ENCODE measurements around the gene RAI14. TPM values are rescaled to one million over a fixed set of nuclear protein-coding genes. Genes with fewer than 3 reads are reported as not detected.
"Not testable (repeated sequence)": the region's sequence is repeated elsewhere in the genome, so short reads cannot be mapped to it uniquely, and the experiment has no call there.

RAI14 gene
- total and polyA plus RNA-seq, 3 experiments from 2014 or later: 0.58 to 3.9 (median 3.9) TPM

DNA sequence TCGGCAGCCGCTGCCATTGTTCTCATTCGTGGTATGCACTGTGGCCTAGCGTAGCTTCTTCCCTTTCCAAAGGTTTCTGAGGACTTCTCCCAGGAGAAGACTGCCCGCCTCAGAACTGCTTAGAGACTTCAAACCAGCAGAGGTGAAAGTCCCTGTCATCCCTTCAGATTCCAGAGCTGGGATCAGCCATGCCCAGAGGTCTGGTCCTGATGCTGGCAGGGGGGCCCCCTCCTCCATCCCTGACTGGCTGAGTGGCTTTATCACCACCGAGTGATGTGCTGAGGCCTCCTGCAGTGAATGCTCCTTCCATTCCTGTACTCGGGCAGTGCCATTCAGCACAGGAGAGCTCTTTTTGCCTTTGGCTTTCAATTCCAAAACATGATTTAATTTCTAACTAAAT lies 174.7 kb downstream of the RAI14 start:
- H3K4me3 ChIP-seq (ENCODE audit: low read length); H3K9me3 Mint-ChIP-seq; H3K4me1 ChIP-seq (ENCODE audit: insufficient read depth, low read length); POLR2A ChIA-PET; H3K36me3 ChIP-seq (ENCODE audit: insufficient read depth, low read length); CTCF ChIA-PET; H3K27ac ChIP-seq (ENCODE audit: low read depth, low read length); H3K27ac Mint-ChIP-seq; H3K27me3 ChIP-seq (ENCODE audit: insufficient read depth, low read length, poor library complexity, severe bottlenecking); H3K9me3 ChIP-seq (ENCODE audit: low read length); DNase-seq; H3K4me3 Mint-ChIP-seq; H3K4me1 Mint-ChIP-seq; H3K36me3 Mint-ChIP-seq: not testable (repeated sequence)
- H3K27me3 Mint-ChIP-seq: peaks cover 2 to 17% of the 10 kb centered on the region in 2 donors

DNA sequence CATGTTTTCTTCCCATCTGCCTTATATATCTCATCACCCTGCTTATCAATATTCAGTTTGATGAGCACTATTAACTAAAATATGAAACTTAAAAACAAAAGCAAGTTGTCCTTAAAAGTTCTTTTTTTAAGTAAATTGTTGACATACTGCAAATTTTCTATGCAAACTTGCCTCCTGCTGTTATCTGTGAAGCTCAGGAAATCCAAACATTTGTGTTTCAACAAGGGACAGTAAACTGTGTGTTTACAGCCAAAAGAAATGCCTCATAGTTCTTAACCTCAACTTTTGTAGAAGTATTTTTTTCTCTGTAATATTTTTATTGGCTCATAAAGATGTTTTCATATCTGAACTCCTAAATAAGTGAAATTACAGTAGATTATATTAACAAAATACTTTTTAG lies 175.2 kb downstream of the RAI14 start:
- no peak overlapping the region for H3K27ac Mint-ChIP-seq
- H3K4me3 Mint-ChIP-seq: no peak overlapping the region
- no peaks in the 10 kb centered on the region for H3K36me3 Mint-ChIP-seq
- H3K27me3 ChIP-seq (ENCODE audit: insufficient read depth, low read length, poor library complexity, severe bottlenecking): no peaks in the 10 kb centered on the region
- H3K9me3 ChIP-seq (ENCODE audit: low read length): no peaks in the 10 kb centered on the region
- CTCF ChIA-PET: no interaction called here
- H3K9me3 Mint-ChIP-seq: no peaks in the 10 kb centered on the region
- DNase-seq: no peak
- no peaks in the 10 kb centered on the region for H3K4me1 Mint-ChIP-seq
- no peak overlapping the region for H3K4me3 ChIP-seq (ENCODE audit: low read length)
- no peaks in the 10 kb centered on the region for H3K36me3 ChIP-seq (ENCODE audit: insufficient read depth, low read length)
- no peaks in the 10 kb centered on the region for H3K4me1 ChIP-seq (ENCODE audit: insufficient read depth, low read length)
- POLR2A ChIA-PET: no interaction called here
- no peak overlapping the region for H3K27ac ChIP-seq (ENCODE audit: low read depth, low read length)
- H3K27me3 Mint-ChIP-seq: peaks cover 2 to 15% of the 10 kb centered on the region in 2 donors

DNA sequence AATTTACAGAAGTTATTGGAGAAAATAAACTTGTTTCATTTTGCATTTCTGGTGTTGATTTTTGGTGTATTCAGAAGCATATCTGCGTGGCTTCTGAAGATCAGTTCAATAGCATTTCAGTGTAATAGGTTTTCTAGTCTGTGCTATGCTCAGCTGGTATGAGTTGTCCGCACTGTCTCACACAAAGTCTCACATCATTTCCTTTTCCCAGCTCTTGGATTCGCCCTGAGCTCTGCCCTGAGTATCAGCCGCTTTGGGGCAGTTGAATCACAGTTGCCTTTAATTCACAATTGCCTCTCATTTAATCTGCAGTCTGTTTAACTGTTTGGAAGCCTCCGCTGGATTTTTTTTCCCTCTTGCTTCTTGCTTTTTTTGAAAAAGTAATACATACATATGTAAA lies 176.4 kb downstream of the RAI14 start:
- Histone ChIP-seq H3K9me3 (ENCODE audit: low read length) (no peaks in the 10 kb centered on the region), H3K4me1 (ENCODE audit: insufficient read depth, low read length) (no peaks in the 10 kb centered on the region), H3K36me3 (ENCODE audit: insufficient read depth, low read length) (no peaks in the 10 kb centered on the region), H3K4me3 (ENCODE audit: low read length) (no peak overlapping the region), H3K27ac (ENCODE audit: low read depth, low read length) (no peak overlapping the region), H3K27me3 (ENCODE audit: insufficient read depth, low read length, poor library complexity, severe bottlenecking) (no peaks in the 10 kb centered on the region)
- H3K4me3 Mint-ChIP-seq: no peak overlapping the region
- peaks cover 2 to 5% of the 10 kb centered on the region in 2 donors for H3K27me3 Mint-ChIP-seq
- no peak overlapping the region for H3K27ac Mint-ChIP-seq
- no peaks in the 10 kb centered on the region for H3K4me1 Mint-ChIP-seq
- CTCF ChIA-PET: no interaction called here
- H3K9me3 Mint-ChIP-seq: no peaks in the 10 kb centered on the region
- POLR2A ChIA-PET: interaction anchor here (0.9 kb wide), 1 partner anchor 82 kb away, joined by 3 read pairs; no protein-coding TSS in a partner anchor
- no peak for DNase-seq
- no peaks in the 10 kb centered on the region for H3K36me3 Mint-ChIP-seq

DNA sequence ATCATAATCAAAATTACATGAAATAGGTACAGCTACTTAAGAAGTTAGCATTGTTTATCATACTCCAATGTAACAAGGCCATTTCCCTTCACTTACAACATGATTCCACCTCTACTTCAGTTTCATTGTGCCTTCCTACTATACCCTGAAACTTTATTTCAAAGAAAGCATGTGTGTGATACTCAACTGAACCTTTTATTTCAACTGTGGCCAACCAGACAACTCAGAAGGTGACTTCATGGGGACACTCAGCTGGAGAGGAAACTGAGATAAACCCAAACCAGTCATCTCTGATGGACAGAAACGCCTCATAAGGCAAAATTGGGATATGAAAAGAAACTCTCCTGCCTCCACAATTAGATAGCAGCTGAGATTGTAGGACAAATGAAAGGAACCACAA lies 177.0 kb downstream of the RAI14 start:
- no peaks in the 10 kb centered on the region for H3K36me3 Mint-ChIP-seq
- no peaks in the 10 kb centered on the region for H3K27me3 ChIP-seq (ENCODE audit: insufficient read depth, low read length, poor library complexity, severe bottlenecking)
- no peak overlapping the region for H3K27ac ChIP-seq (ENCODE audit: low read depth, low read length)
- ChIA-PET CTCF (no interaction called here), POLR2A (interaction anchor here (0.5 to 0.9 kb wide), 2 partner anchors 82 to 1002 kb away, joined by 3 read pairs; no protein-coding TSS in a partner anchor)
- no peaks in the 10 kb centered on the region for H3K36me3 ChIP-seq (ENCODE audit: insufficient read depth, low read length)
- no peak overlapping the region for H3K27ac Mint-ChIP-seq
- peaks cover 2% of the 10 kb centered on the region in 2 donors for H3K27me3 Mint-ChIP-seq
- H3K9me3 ChIP-seq (ENCODE audit: low read length): no peaks in the 10 kb centered on the region
- no peak for DNase-seq
- peaks cover 0 to under 1% (median 0%) of the 10 kb centered on the region in 3 donors for H3K4me1 Mint-ChIP-seq
- no peaks in the 10 kb centered on the region for H3K9me3 Mint-ChIP-seq
- H3K4me3 Mint-ChIP-seq: no peak overlapping the region
- no peaks in the 10 kb centered on the region for H3K4me1 ChIP-seq (ENCODE audit: insufficient read depth, low read length)
- no peak overlapping the region for H3K4me3 ChIP-seq (ENCODE audit: low read length)

DNA sequence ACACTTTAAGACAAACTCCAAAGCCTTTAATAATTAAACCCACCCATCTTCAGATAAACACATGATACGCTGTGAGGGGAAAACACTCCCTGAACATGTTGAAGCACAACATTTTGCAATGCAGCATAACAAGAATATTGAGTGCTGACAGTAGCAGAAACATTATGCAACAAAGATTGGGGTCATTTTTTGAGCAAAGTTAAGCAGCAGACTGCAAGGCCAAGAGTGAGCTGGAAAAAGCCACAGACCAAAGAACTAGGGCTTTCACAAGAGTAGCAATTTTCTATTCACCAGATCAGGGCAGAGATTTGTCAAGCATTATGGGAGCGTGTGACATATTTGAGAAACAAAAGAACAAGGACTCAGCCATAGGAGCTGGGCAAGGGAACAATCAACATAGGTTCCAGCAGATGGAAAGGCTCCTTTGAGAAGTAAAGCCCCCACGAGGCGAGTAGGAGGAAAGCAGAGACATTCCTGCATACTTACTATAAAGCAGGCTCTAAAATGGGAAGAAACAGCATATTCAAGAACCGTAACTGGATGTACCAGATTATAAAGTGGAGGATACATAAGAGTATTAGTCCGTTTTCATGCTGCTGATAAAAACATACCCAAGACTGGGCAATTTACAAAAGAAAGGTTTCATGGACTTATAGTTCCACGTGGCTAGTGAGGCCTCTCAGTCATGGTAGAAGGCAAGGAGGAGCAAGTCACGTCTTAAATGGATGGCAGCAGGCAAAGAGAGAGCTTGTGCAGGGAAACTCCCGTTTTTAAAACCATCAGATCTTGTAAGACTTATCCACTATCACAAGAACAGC lies 178.1 kb downstream of the RAI14 start:
- POLR2A ChIA-PET: no interaction called here
- CTCF ChIA-PET: no interaction called here
- Histone ChIP-seq H3K27me3 (ENCODE audit: insufficient read depth, low read length, poor library complexity, severe bottlenecking) (no peaks in the 10 kb centered on the region), H3K4me1 (ENCODE audit: insufficient read depth, low read length) (peaks cover 6% of the 10 kb centered on the region), H3K27ac (ENCODE audit: low read depth, low read length) (no peak overlapping the region), H3K36me3 (ENCODE audit: insufficient read depth, low read length) (no peaks in the 10 kb centered on the region), H3K9me3 (ENCODE audit: low read length) (no peaks in the 10 kb centered on the region), H3K4me3 (ENCODE audit: low read length) (no peak overlapping the region)
- Mint-ChIP-seq H3K4me3 (no peak overlapping the region), H3K9me3 (no peaks in the 10 kb centered on the region), H3K27ac (peak overlapping the region in 1 of 8 donors; percentile 41), H3K27me3 (peaks cover 0 to 4% of the 10 kb centered on the region in 2 donors), H3K36me3 (peaks cover 0 to 2% (median 0%) of the 10 kb centered on the region in 3 donors), H3K4me1 (peaks cover 6 to 11% (median 9%) of the 10 kb centered on the region in 3 donors)
- no peak for DNase-seq

DNA sequence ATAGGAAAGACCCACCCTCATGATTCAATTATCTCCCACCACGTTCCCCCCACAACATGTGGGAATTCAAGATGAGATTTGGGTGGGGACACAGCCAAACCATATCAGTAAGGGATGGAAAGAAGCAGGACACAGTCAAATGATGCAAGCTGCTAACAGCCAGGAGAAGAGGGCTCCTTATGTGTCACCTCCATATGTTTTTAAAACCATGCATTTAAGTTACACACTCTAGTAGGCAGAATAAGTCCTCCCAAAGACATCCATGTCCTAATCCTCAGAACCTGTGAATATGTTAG lies 178.6 kb downstream of the RAI14 start:
- H3K4me1 Mint-ChIP-seq: peaks cover 11 to 17% (median 14%) of the 10 kb centered on the region in 3 donors
- H3K4me3 Mint-ChIP-seq: no peak overlapping the region
- peaks cover 0 to 4% (median 0%) of the 10 kb centered on the region in 3 donors for H3K36me3 Mint-ChIP-seq
- no peak overlapping the region for H3K4me3 ChIP-seq (ENCODE audit: low read length)
- no peaks in the 10 kb centered on the region for H3K36me3 ChIP-seq (ENCODE audit: insufficient read depth, low read length)
- H3K9me3 Mint-ChIP-seq: no peaks in the 10 kb centered on the region
- H3K4me1 ChIP-seq (ENCODE audit: insufficient read depth, low read length): peaks cover 6% of the 10 kb centered on the region
- H3K27me3 ChIP-seq (ENCODE audit: insufficient read depth, low read length, poor library complexity, severe bottlenecking): no peaks in the 10 kb centered on the region
- H3K27ac Mint-ChIP-seq: peak overlapping the region in 1 of 8 donors; percentile 44
- peaks cover 0 to 8% of the 10 kb centered on the region in 2 donors for H3K27me3 Mint-ChIP-seq
- no peaks in the 10 kb centered on the region for H3K9me3 ChIP-seq (ENCODE audit: low read length)
- no peak overlapping the region for H3K27ac ChIP-seq (ENCODE audit: low read depth, low read length)
- CTCF ChIA-PET: no interaction called here
- DNase-seq: no peak
- POLR2A ChIA-PET: no interaction called here

DNA sequence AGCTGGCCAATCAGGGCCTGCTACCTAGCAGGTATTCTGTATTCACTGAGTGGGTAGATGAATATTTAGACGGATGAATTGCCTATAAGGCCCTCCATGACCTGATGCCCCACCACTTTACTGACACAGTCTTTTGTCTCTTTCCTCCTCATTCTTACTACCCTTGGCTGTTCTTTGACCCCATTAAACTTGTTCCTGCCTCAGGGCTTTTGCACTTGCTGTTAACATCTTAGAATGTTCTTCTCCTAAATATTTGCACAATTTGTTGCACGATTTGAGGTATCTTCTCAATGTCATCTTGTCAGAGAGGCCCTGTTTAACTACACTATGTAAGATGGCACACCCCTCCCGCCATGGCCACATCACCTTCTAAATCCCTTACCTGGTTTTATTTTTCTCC lies 179.5 kb downstream of the RAI14 start:
- POLR2A ChIA-PET: no interaction called here
- H3K36me3 Mint-ChIP-seq: peaks cover 0 to 4% (median 0%) of the 10 kb centered on the region in 3 donors
- DNase-seq: no peak
- Histone ChIP-seq H3K27ac (ENCODE audit: low read depth, low read length) (no peak overlapping the region), H3K9me3 (ENCODE audit: low read length) (no peaks in the 10 kb centered on the region), H3K4me1 (ENCODE audit: insufficient read depth, low read length) (peaks cover 6% of the 10 kb centered on the region), H3K4me3 (ENCODE audit: low read length) (no peak overlapping the region), H3K27me3 (ENCODE audit: insufficient read depth, low read length, poor library complexity, severe bottlenecking) (no peaks in the 10 kb centered on the region), H3K36me3 (ENCODE audit: insufficient read depth, low read length) (no peaks in the 10 kb centered on the region)
- CTCF ChIA-PET: no interaction called here
- H3K4me1 Mint-ChIP-seq: peaks cover 11 to 17% (median 15%) of the 10 kb centered on the region in 3 donors
- no peak overlapping the region for H3K4me3 Mint-ChIP-seq
- peaks cover 0 to 8% of the 10 kb centered on the region in 2 donors for H3K27me3 Mint-ChIP-seq
- H3K9me3 Mint-ChIP-seq: no peaks in the 10 kb centered on the region
- H3K27ac Mint-ChIP-seq: peak overlapping the region in 4 of 8 donors; percentile 13 to 70 (median 41)

DNA sequence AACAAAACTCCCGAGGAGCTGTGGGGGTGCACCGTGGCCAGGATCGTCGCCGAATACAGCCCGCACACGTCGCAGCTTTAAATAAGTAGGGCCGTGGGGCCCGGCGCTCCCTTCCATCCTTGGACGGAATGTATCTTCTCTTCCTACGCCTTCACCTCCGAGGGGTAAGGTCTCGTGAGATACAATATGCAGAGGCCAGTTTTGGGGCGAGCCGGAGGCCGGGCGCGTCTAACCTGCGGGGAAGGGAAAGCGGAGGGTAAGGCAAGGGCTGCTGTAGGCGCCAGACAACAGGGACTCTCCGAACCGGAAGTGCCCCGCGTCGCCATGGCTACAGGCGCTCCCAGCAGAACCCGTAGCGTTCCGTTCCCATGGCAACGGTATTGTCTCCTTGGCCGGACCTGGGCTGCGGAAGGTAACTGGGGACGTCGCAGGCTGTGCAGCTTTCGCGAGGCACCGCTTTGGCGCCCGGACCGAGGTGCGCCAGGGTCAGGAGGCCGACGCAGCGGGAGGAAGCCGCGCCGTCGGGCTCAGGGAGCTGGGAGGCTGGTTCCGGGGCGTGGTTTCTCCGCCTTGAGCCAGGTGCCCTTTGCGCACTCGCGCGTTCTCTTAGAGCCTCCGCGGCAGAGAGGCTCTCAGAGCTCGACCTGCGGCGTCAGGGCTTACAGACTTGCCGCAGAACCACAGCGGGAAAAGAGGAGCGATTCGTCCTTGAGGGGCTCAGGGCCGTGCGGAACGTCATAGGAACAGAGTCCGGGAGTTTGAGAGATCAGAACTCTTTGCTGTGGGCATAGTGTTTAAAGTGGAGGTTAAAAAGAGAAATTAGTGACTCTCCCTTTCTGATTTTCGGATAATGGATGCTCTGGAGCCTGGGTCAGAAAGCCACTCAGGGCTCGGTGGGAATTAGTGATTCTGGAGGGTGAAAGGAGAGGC lies 182.9 kb downstream of the RAI14 start, which contains the start of gene TTC23L:
Gene TTC23L, plus strand, starts transcription at position 380 of the 930 bp plus-strand sequence. CDS start 1,508 bp downstream, outside the sequence.
- no peaks in the 10 kb centered on the region for H3K9me3 ChIP-seq (ENCODE audit: low read length)
- H3K9me3 Mint-ChIP-seq: no peaks in the 10 kb centered on the region
- CTCF ChIA-PET: interaction anchor here (0.8 to 1.7 kb wide), 4 partner anchors 8 to 165 kb away, joined by 3 to 5 read pairs (median 4); partner anchors contain the start of genes BRIX1 and RAD1
- POLR2A ChIA-PET: interaction anchor here (0.5 to 1.7 kb wide), 2 partner anchors 8 to 76 kb away, joined by 3 to 11 read pairs; partner anchors contain the start of genes BRIX1 and RAD1
- peak within 1 kb of the TSS; percentile 92 to 98 (median 95) for H3K4me3 Mint-ChIP-seq
- peaks cover 10 to 19% of the 10 kb centered on the region in 2 donors for H3K27me3 Mint-ChIP-seq
- peaks cover 6% of the 10 kb centered on the region for H3K4me1 ChIP-seq (ENCODE audit: insufficient read depth, low read length)
- peak within 1 kb of the TSS; percentile 97 to 100 (median 98) for H3K27ac Mint-ChIP-seq
- H3K4me3 ChIP-seq (ENCODE audit: low read length): peak within 1 kb of the TSS; percentile 85
- no peaks in the 10 kb centered on the region for H3K27me3 ChIP-seq (ENCODE audit: insufficient read depth, low read length, poor library complexity, severe bottlenecking)
- peak; percentile 82 to 96 (median 89) for DNase-seq
- H3K36me3 Mint-ChIP-seq: peaks cover 0 to 5% (median 4%) of the 10 kb centered on the region in 3 donors
- H3K36me3 ChIP-seq (ENCODE audit: insufficient read depth, low read length): no peaks in the 10 kb centered on the region
- peaks cover 11 to 17% (median 15%) of the 10 kb centered on the region in 3 donors for H3K4me1 Mint-ChIP-seq
- peak within 1 kb of the TSS; percentile 50 for H3K27ac ChIP-seq (ENCODE audit: low read depth, low read length)
